ENCODE data around the gene SLC35F4.

DNA sequence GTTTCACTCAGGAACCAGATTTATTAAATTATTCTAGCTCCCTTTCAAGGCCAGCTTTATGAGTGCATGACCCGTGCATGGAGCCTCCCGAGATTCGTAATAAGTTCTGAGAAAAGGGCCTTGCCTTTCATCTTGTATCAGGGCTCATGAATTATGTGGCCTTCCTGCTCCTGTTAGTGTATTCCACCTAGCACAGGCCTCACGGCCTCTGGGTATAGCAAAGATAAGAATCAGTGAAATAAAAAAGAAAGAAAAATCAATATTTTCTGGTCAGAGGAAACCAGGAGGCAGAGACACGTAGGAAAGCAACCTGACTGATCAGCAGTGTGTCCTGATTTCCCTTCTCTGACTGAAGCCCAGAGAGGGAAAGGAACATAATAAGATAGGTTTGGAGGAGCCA lies 111.4 kb downstream of the SLC35F4 start:
- TF ChIP-seq CTCF (conservative IDR thresholded peaks at IDR 0.05; ENCODE audit: low read depth, low read length), result no peak
- no peak for TF ChIP-seq EZH2 (IDR thresholded peaks at IDR 0.05; ENCODE audit: borderline replicate concordance, low read depth, low read length, poor library complexity, severe bottlenecking)
